ES-I3 (cell line): Measurements from ENCODE around the gene ABCC6.
"Not testable (repeated sequence)": the region's sequence is repeated elsewhere in the genome, so short reads cannot be mapped to it uniquely, and the experiment has no call there.

Experiments
- H3K36me3 ChIP-seq: 2 replicates; pipeline ENCODE4 v1.6.1; 2013; ENCODE audit warnings: mild to moderate bottlenecking, low read length, control low read depth, moderate library complexity; ENCODE audit not compliant: insufficient read depth
- H3K4me1 ChIP-seq: 2 replicates; pipeline ENCODE4 v1.6.1; 2013; ENCODE audit warnings: mild to moderate bottlenecking, control low read depth, low read length; ENCODE audit not compliant: insufficient read depth
- H3K9ac ChIP-seq: 2 replicates; pipeline ENCODE4 v1.6.1; 2013; ENCODE audit warnings: low read depth, mild to moderate bottlenecking, low read length, moderate library complexity
- H3K9me3 ChIP-seq: 2 replicates; pipeline ENCODE4 v1.6.1; 2013; ENCODE audit warnings: mild to moderate bottlenecking, low read length, moderate library complexity; ENCODE audit not compliant: control insufficient read depth, insufficient read depth

ABCC6 gene

GRCh38 chr16:16207097-16207786 is 16.1 kb downstream of the ABCC6 start:
- H3K4me1 ChIP-seq, H3K36me3 ChIP-seq, H3K9me3 ChIP-seq, H3K9ac ChIP-seq: not testable (repeated sequence)

- not testable (repeated sequence) for H3K4me1 ChIP-seq, H3K9me3 ChIP-seq, H3K9ac ChIP-seq, H3K36me3 ChIP-seq
Observed at GRCh38 chr16:16205864-16206263, 17.4 kb downstream of the ABCC6 start.

GRCh38 chr16:16204552-16204951 is 18.7 kb downstream of the ABCC6 start:
- H3K36me3 ChIP-seq, H3K9ac ChIP-seq, H3K4me1 ChIP-seq, H3K9me3 ChIP-seq: not testable (repeated sequence)

- H3K9me3 ChIP-seq, H3K4me1 ChIP-seq, H3K9ac ChIP-seq, H3K36me3 ChIP-seq: not testable (repeated sequence)
Observed at GRCh38 chr16:16203494-16203893, 19.8 kb downstream of the ABCC6 start.

- H3K9ac ChIP-seq, H3K9me3 ChIP-seq, H3K36me3 ChIP-seq, H3K4me1 ChIP-seq: not testable (repeated sequence)
Observed at GRCh38 chr16:16202400-16203143, 20.7 kb downstream of the ABCC6 start.

- H3K9ac ChIP-seq, H3K9me3 ChIP-seq, H3K36me3 ChIP-seq, H3K4me1 ChIP-seq: not testable (repeated sequence)
Observed at GRCh38 chr16:16201880-16202279, 21.4 kb downstream of the ABCC6 start.

- H3K36me3 ChIP-seq, H3K9me3 ChIP-seq, H3K9ac ChIP-seq, H3K4me1 ChIP-seq: not testable (repeated sequence)
Observed at GRCh38 chr16:16200391-16200790, 22.9 kb downstream of the ABCC6 start.

GRCh38 chr16:16199428-16199827 is 23.9 kb downstream of the ABCC6 start:
- not testable (repeated sequence) for H3K9ac ChIP-seq, H3K4me1 ChIP-seq, H3K9me3 ChIP-seq, H3K36me3 ChIP-seq

- no peak overlapping the region for H3K9ac ChIP-seq
- H3K36me3 ChIP-seq: no peaks in the 10 kb centered on the region
- H3K4me1 ChIP-seq: no peaks in the 10 kb centered on the region; the same call in 1 of the 2 replicates
- H3K9me3 ChIP-seq: no peaks in the 10 kb centered on the region
Observed at GRCh38 chr16:16197966-16198365, 25.3 kb downstream of the ABCC6 start.

- peaks cover 2% of the 10 kb centered on the region; the same call in 1 of the 2 replicates for H3K4me1 ChIP-seq
- H3K36me3 ChIP-seq: no peaks in the 10 kb centered on the region
- H3K9ac ChIP-seq: no peak overlapping the region
- no peaks in the 10 kb centered on the region for H3K9me3 ChIP-seq
Observed at GRCh38 chr16:16197331-16197730, 26.0 kb downstream of the ABCC6 start.

- Histone ChIP-seq H3K4me1 (peaks cover 12% of the 10 kb centered on the region; the same call in 1 of the 2 replicates), H3K9ac (no peak overlapping the region), H3K36me3 (no peaks in the 10 kb centered on the region), H3K9me3 (no peaks in the 10 kb centered on the region)
Observed at GRCh38 chr16:16196099-16196498, 27.2 kb downstream of the ABCC6 start.

- Histone ChIP-seq H3K9me3 (no peaks in the 10 kb centered on the region), H3K9ac (no peak overlapping the region), H3K36me3 (no peaks in the 10 kb centered on the region)
Observed at GRCh38 chr16:16191493-16192167, 31.7 kb downstream of the ABCC6 start.

GRCh38 chr16:16190966-16191365 is 32.3 kb downstream of the ABCC6 start:
- H3K4me1 ChIP-seq: peaks cover 12% of the 10 kb centered on the region; the same call in 1 of the 2 replicates
- not testable (repeated sequence) for H3K9me3 ChIP-seq, H3K36me3 ChIP-seq, H3K9ac ChIP-seq

More at GRCh38 chr16:16191493-16192167, 31.7 kb downstream of the ABCC6 start:
- peaks cover 12% of the 10 kb centered on the region; the same call in 1 of the 2 replicates for H3K4me1 ChIP-seq

- no peaks in the 10 kb centered on the region for H3K36me3 ChIP-seq
- no peak overlapping the region for H3K9ac ChIP-seq
- H3K4me1 ChIP-seq: peaks cover 12% of the 10 kb centered on the region; the same call in 1 of the 2 replicates
- H3K9me3 ChIP-seq: no peaks in the 10 kb centered on the region
Observed at GRCh38 chr16:16190546-16190945, 32.7 kb downstream of the ABCC6 start.

GRCh38 chr16:16189842-16190241 is 33.5 kb downstream of the ABCC6 start:
- no peaks in the 10 kb centered on the region for H3K36me3 ChIP-seq

More at GRCh38 chr16:16189842-16190241, 33.5 kb downstream of the ABCC6 start:
- H3K9me3 ChIP-seq: no peaks in the 10 kb centered on the region
- H3K4me1 ChIP-seq: peaks cover 12% of the 10 kb centered on the region; the same call in 1 of the 2 replicates
- no peak overlapping the region for H3K9ac ChIP-seq
